SK-N-MC (cell line): ENCODE data around the gene GLRB.

Experiments used
- DNase-seq: peaks from one replicate; pipeline ENCODE4 v3.0.0-alpha.2; 2011; ENCODE audit warnings: low read depth, low spot score
- H3K27ac ChIP-seq: fragments of 200-600 bp; sonication (generic); 2 replicates; pipeline ENCODE4 v1.5.1; 2016; ENCODE audit warnings: mixed run types
- H3K36me3 ChIP-seq: fragments of 200-600 bp; sonication (generic); 2 replicates; pipeline ENCODE4 v1.6.1; 2017; ENCODE audit warnings: antibody characterized with exemption, low read length, mixed read lengths; ENCODE audit not compliant: insufficient read depth
- H3K4me3 ChIP-seq: fragments of 200-600 bp; sonication (generic); 2 replicates; pipeline ENCODE4 v1.5.1; 2016
- H3K9ac ChIP-seq: fragments of 200-600 bp; sonication (generic); 2 replicates; pipeline ENCODE4 v1.8.0; 2017; ENCODE audit warnings: mixed run types, mixed read lengths; ENCODE audit not compliant: insufficient read length
- H3K9me3 ChIP-seq: fragments of 200-600 bp; sonication (generic); 2 replicates; pipeline ENCODE4 v1.6.1; 2017; ENCODE audit warnings: low read depth, mild to moderate bottlenecking, antibody characterized with exemption, low read length, moderate library complexity, mixed read lengths
- EZH2 ChIP-seq: fragments of 200-600 bp; sonication (generic); IDR thresholded peaks from one replicate; pipeline ENCODE4 v1.6.1; 2017; ENCODE audit warnings: antibody characterized with exemption
- FOXP2 ChIP-seq: optimal IDR thresholded peaks from 2 replicates; pipeline ENCODE3; 2011; ENCODE audit warnings: mild to moderate bottlenecking, moderate library complexity; ENCODE audit not compliant: insufficient read depth; ENCODE audit errors: extremely low read length, control extremely low read depth
- POLR2AphosphoS5 ChIP-seq: IDR thresholded peaks from 2 replicates; pipeline ENCODE4 v1.6.1; 2012; ENCODE audit warnings: mild to moderate bottlenecking, low read depth, low read length, borderline replicate concordance

Gene GLRB

DNA sequence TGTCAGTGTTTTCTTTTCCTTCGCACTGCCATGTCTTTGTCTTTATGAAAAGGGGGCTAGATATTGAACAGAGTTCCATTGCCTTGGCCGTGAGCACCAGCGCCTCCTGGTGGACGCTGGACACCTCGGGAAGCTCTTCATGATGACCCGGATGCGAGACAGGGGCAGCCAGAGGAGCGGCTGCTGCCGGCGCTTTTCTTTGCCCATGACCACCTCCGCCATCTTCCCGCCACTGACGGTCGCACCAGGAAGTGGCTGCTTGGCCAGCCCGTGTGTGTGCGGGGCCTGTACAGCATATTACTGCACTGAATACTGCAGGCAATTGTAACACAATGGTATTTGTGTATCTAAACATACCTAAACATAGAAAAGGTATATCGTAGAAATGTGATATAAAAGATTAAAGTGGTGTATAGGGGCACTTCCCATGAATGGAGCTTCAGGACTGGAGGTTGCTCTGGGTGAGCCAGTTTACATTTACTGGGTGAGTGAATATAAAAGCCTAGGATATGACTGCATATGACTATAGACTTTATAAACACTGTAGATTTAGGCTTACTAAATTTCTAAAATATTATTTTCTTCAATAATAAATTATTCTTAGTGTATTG lies 128.8 kb downstream of the GLRB start:
- Histone ChIP-seq H3K9ac (no peak overlapping the region), H3K9me3 (no peaks in the 10 kb centered on the region), H3K27ac (no peak overlapping the region), H3K4me3 (no peak overlapping the region), H3K36me3 (no peaks in the 10 kb centered on the region)
- no peak for DNase-seq
- no peak for TF ChIP-seq EZH2
- TF ChIP-seq FOXP2, result no peak
- no peak for TF ChIP-seq POLR2AphosphoS5

GRCh38 chr4:157217708-157218107 lies 141.8 kb downstream of the GLRB start:
- Histone ChIP-seq H3K4me3 (no peak overlapping the region), H3K36me3 (no peaks in the 10 kb centered on the region), H3K27ac (no peak overlapping the region), H3K9ac (no peak overlapping the region), H3K9me3 (no peaks in the 10 kb centered on the region)
- no peak for TF ChIP-seq FOXP2
- TF ChIP-seq POLR2AphosphoS5, result no peak
- TF ChIP-seq EZH2, result no peak
- DNase-seq, result no peak

GRCh38 chr4:157219711-157220370 lies 143.9 kb downstream of the GLRB start:
- H3K4me3 ChIP-seq, result peak overlapping the region; percentile 76
- no peak overlapping the region for H3K27ac ChIP-seq
- no peak for TF ChIP-seq FOXP2
- TF ChIP-seq POLR2AphosphoS5, result no peak
- no peak for TF ChIP-seq EZH2
- H3K36me3 ChIP-seq, result no peaks in the 10 kb centered on the region
- no peak for DNase-seq
- no peak overlapping the region for H3K9ac ChIP-seq
- no peaks in the 10 kb centered on the region for H3K9me3 ChIP-seq

DNA sequence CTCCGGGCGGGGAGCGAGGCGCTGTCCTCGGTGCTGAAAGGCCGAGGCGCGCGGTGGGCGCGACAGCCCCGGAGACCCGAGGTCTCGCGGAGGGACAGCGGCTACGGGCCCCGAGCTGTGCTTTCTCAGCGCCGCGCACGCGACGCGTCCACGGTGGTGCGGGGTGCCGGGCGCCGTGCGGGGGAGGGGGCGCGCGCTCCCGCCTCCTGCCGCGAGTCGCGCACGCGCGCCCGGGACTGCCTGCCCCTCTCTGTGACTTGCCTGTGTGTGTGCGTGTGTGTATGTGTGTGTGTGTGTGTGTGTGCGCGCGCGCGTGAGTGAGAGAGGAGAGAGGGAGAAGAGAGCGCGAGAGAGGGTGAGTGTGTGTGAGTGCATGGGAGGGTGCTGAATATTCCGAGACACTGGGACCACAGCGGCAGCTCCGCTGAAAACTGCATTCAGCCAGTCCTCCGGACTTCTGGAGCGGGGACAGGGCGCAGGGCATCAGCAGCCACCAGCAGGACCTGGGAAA lies 144.5 kb downstream of the GLRB start, which contains the start of gene GRIA2:
TSS of gene GRIA2 (plus strand) at position 358 of the 511 bp plus-strand sequence. CDS start 315 bp downstream, outside the sequence.
- no peaks in the 10 kb centered on the region for H3K36me3 ChIP-seq
- peak within 1 kb of the TSS; percentile 76 for H3K4me3 ChIP-seq
- TF ChIP-seq EZH2, result no peak
- no peak for TF ChIP-seq POLR2AphosphoS5
- no peak for TF ChIP-seq FOXP2
- no peak for DNase-seq
- no peaks in the 10 kb centered on the region for H3K9me3 ChIP-seq
- no peak within 1 kb of the TSS for H3K27ac ChIP-seq
- no peak within 1 kb of the TSS for H3K9ac ChIP-seq

DNA sequence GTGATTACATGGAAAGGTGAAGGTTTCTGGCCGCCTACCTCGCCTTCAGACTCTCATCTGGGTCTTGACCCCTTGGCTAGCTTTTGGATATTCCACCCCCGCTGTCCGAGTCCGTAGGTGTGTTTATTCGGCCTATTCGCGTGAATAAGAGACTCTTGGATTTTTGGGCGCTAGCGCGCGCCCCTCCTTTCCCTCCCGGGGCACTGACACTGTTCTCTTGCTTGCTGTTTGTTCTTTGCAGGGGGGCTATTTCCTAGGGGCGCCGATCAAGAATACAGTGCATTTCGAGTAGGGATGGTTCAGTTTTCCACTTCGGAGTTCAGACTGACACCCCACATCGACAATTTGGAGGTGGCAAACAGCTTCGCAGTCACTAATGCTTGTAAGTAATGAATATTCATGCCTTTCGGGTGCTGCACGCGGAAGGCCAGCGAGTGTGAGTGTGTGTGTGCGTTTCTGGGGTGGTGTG lies 145.5 kb downstream of the GLRB start:
- Histone ChIP-seq H3K36me3 (no peaks in the 10 kb centered on the region), H3K27ac (no peak overlapping the region), H3K9ac (no peak overlapping the region), H3K9me3 (no peaks in the 10 kb centered on the region), H3K4me3 (peak overlapping the region; percentile 76)
- no peak for DNase-seq
- TF ChIP-seq POLR2AphosphoS5, result no peak
- TF ChIP-seq EZH2, result no peak
- TF ChIP-seq FOXP2, result no peak
